Keratinocyte (primary cell): ENCODE measurements around the gene ADAMTS17. TPM values are rescaled to one million over a fixed set of nuclear protein-coding genes. Genes with fewer than 3 reads are reported as not detected.

Source experiments
- DNase-seq: peaks from one replicate; pipeline ENCODE4 v3.0.0-alpha.2; 2011; ENCODE audit warnings: low read depth, missing footprints, low spot score
- FAIRE-seq: peaks from 2 replicates; lab custom pipeline; 2011; peaks lifted over from hg19 to GRCh38; lab: Jason Lieb, UNC
- H2AFZ ChIP-seq: 2 replicates; pipeline ENCODE4 v1.6.0; 2012; ENCODE audit warnings: low read length, control low read depth, inconsistent platforms; ENCODE audit not compliant: control insufficient read depth
- H3K27ac ChIP-seq: 2 replicates; pipeline ENCODE4 v1.5.1; 2011; ENCODE audit warnings: low read length; ENCODE audit not compliant: control insufficient read depth, insufficient read depth
- H3K27me3 ChIP-seq: 3 replicates; pipeline ENCODE4 v1.6.0; 2011; ENCODE audit warnings: low read length; ENCODE audit not compliant: control insufficient read depth, insufficient read depth; ENCODE audit errors: extremely low read depth
- H3K36me3 ChIP-seq, 2 experiments: 2 replicates in 1 of 2; 3 replicates in 1 of 2; pipeline ENCODE4 v1.5.1; 2011; ENCODE audit warnings: low read length in 2 of 2, mild to moderate bottlenecking in 1 of 2; ENCODE audit not compliant: control insufficient read depth in 2 of 2, insufficient read depth in 2 of 2; ENCODE audit errors: extremely low read depth in 1 of 2
- H3K4me1 ChIP-seq: 3 replicates; pipeline ENCODE4 v1.5.1; 2011; ENCODE audit warnings: low read length; ENCODE audit not compliant: control insufficient read depth, insufficient read depth; ENCODE audit errors: extremely low read depth
- H3K4me2 ChIP-seq: 3 replicates; pipeline ENCODE4 v1.6.0; 2011; ENCODE audit warnings: low read depth, low read length; ENCODE audit not compliant: control insufficient read depth, insufficient read depth; ENCODE audit errors: extremely low read depth
- H3K4me3 ChIP-seq, 3 experiments: fragments of 200-600 bp in 1 of 3; sonication (generic) in 1 of 3; 2 replicates in 2 of 3; 3 replicates in 1 of 3; pipeline ENCODE4 v1.5.1; 2011 to 2016; ENCODE audit warnings: low read length in 3 of 3, mild to moderate bottlenecking in 3 of 3, control low read depth in 2 of 3, inconsistent platforms in 1 of 3, low read depth in 1 of 3, mixed read lengths in 1 of 3, mixed run types in 1 of 3, moderate library complexity in 1 of 3; ENCODE audit not compliant: control insufficient read depth in 2 of 3, insufficient read depth in 2 of 3; ENCODE audit errors: extremely low read depth in 1 of 3
- H3K79me2 ChIP-seq: 2 replicates; pipeline ENCODE4 v1.6.0; 2012; ENCODE audit warnings: low read length; ENCODE audit not compliant: control insufficient read depth, insufficient read depth
- H3K9ac ChIP-seq: 3 replicates; pipeline ENCODE4 v1.6.0; 2011; ENCODE audit warnings: low read length; ENCODE audit not compliant: control insufficient read depth, insufficient read depth; ENCODE audit errors: extremely low read depth
- H3K9me1 ChIP-seq: 3 replicates; pipeline ENCODE4 v1.6.0; 2011; ENCODE audit warnings: low read length; ENCODE audit not compliant: control insufficient read depth, insufficient read depth; ENCODE audit errors: extremely low read depth
- H3K9me3 ChIP-seq: 2 replicates; pipeline ENCODE4 v1.5.1; 2012; ENCODE audit warnings: low read depth, low read length; ENCODE audit not compliant: control insufficient read depth
- H4K20me1 ChIP-seq: 3 replicates; pipeline ENCODE4 v1.6.0; 2011; ENCODE audit warnings: low read length; ENCODE audit not compliant: control insufficient read depth, insufficient read depth; ENCODE audit errors: extremely low read depth
- CTCF ChIP-seq, 3 experiments: IDR thresholded peaks in 1 of 3; conservative IDR thresholded peaks in 1 of 3; optimal IDR thresholded peaks in 1 of 3; 2 replicates in 2 of 3; 3 replicates in 1 of 3; pipeline versions ENCODE3 to v1.5.1; 2011; ENCODE audit warnings: low read length in 3 of 3, mild to moderate bottlenecking in 3 of 3, moderate library complexity in 2 of 3, control low read depth in 1 of 3, inconsistent platforms in 1 of 3; ENCODE audit not compliant: insufficient read depth in 2 of 3; ENCODE audit errors: extremely low read depth in 1 of 3
- EZH2 ChIP-seq: IDR thresholded peaks from one replicate; pipeline ENCODE4 v1.6.1; 2012; ENCODE audit warnings: inconsistent platforms, mild to moderate bottlenecking, low read length, moderate library complexity
- dilution Hi-C: fragments of 300-500 bp; cut with MboI; formaldehyde crosslinking; loops from one replicate; pipeline ENCODE4 v1.7.0; 2020; ENCODE audit warnings: low sequenced_read_pairs; ENCODE audit not compliant: extremely low pct_ligation_motif_present
- polyA plus RNA-seq, 5 experiments: library from polyadenylated mRNA; depleted of rRNA in 3 of 5; stranded (reverse) in 3 of 5; stranded (forward) in 1 of 5; unstranded in 1 of 5; fragments of >200 nt; gene quantifications; 1 replicate in 1 of 5; 2 replicates in 3 of 5; 3 replicates in 1 of 5; pipeline versions ENCODE4 v1.2.1 to v1.2.3, GENCODE V29; 2011 to 2012; ENCODE audit warnings: missing spikeins in 2 of 5, low read depth in 1 of 5, low replicate concordance in 1 of 5

ADAMTS17 gene
- polyA plus RNA-seq, 1 donor (not counting 4 experiments of a cell fraction or from before 2014, with no cell fraction given) = 0.18 TPM

- H3K36me3 ChIP-seq = no peaks in the 10 kb centered on the region
- TF ChIP-seq CTCF (optimal IDR thresholded peaks at IDR 0.05 in 1 of 3, IDR thresholded peaks at IDR 0.05 in 1 of 3, conservative IDR thresholded peaks at IDR 0.05 in 1 of 3; ENCODE audit: extremely low read depth in 1 of 3, insufficient read depth in 2 of 3, low read length in 3 of 3) (peak; percentile 45 to 60 (median 51)), EZH2 (no peak)
Measured at GRCh38 chr15:99961011-99961441, 380.7 kb downstream of the ADAMTS17 start.

GRCh38 chr15:99959326-99959725 is 382.4 kb downstream of the ADAMTS17 start:
- Histone ChIP-seq H3K9ac (no peak overlapping the region), H3K9me3 (no peaks in the 10 kb centered on the region), H3K9me1 (no peaks in the 10 kb centered on the region), H3K27ac (no peak overlapping the region), H3K27me3 (peaks cover 23% of the 10 kb centered on the region), H3K4me1 (peaks cover 16% of the 10 kb centered on the region), H3K4me3 (no peak overlapping the region), H2AFZ (no peak overlapping the region), H3K4me2 (no peak overlapping the region), H3K79me2 (no peaks in the 10 kb centered on the region), H4K20me1 (no peaks in the 10 kb centered on the region), H3K36me3 (no peaks in the 10 kb centered on the region)
- DNase-seq = no peak
- no peak for FAIRE-seq
- TF ChIP-seq CTCF (optimal IDR thresholded peaks at IDR 0.05 in 1 of 3, IDR thresholded peaks at IDR 0.05 in 1 of 3, conservative IDR thresholded peaks at IDR 0.05 in 1 of 3; ENCODE audit: extremely low read depth in 1 of 3, insufficient read depth in 2 of 3, low read length in 3 of 3) (no peak), EZH2 (no peak)
- dilution Hi-C loops = no loop called here

More at GRCh38 chr15:99961011-99961441, 380.7 kb downstream of the ADAMTS17 start:
- DNase-seq (no peak), FAIRE-seq (peak; percentile 81)
- H3K9ac ChIP-seq = no peak overlapping the region
- no peaks in the 10 kb centered on the region for H3K9me3 ChIP-seq
- no peaks in the 10 kb centered on the region for H4K20me1 ChIP-seq
- H2AFZ ChIP-seq = no peak overlapping the region
- H3K4me3 ChIP-seq = no peak overlapping the region
- H3K4me1 ChIP-seq = peaks cover 12% of the 10 kb centered on the region
- peaks cover 23% of the 10 kb centered on the region for H3K27me3 ChIP-seq
- H3K79me2 ChIP-seq = no peaks in the 10 kb centered on the region
- H3K27ac ChIP-seq = no peak overlapping the region
- H3K9me1 ChIP-seq = no peaks in the 10 kb centered on the region
- dilution Hi-C loops = no loop called here
- H3K4me2 ChIP-seq = no peak overlapping the region
